Large intestine (tissue), 3 donors: ENCODE measurements around the gene PTPA. TPM values are rescaled to one million over a fixed set of nuclear protein-coding genes. Genes with fewer than 3 reads are reported as not detected.

ENCODE experiments used
- DNase-seq, 2 donors: peaks; one replicate each; pipeline versions ENCODE4 v3.0.0 to v3.0.0-alpha.2; 2013
- H3K27ac ChIP-seq: one replicate; pipeline ENCODE4 v1.5.1; 2013; ENCODE audit warnings: low read length
- H3K27me3 ChIP-seq: 2 replicates; pipeline ENCODE4 v1.6.1; 2013; ENCODE audit warnings: low read length; ENCODE audit not compliant: control insufficient read depth, insufficient read depth
- H3K36me3 ChIP-seq: 2 replicates; pipeline ENCODE4 v1.6.1; 2013; ENCODE audit warnings: low read length; ENCODE audit not compliant: control insufficient read depth, insufficient read depth
- H3K4me1 ChIP-seq: one replicate; pipeline ENCODE4 v1.6.1; 2013; ENCODE audit warnings: low read length; ENCODE audit not compliant: control insufficient read depth, insufficient read depth
- H3K4me3 ChIP-seq: one replicate; pipeline ENCODE4 v1.5.1; 2013; ENCODE audit warnings: low read length
- H3K9me3 ChIP-seq: one replicate; pipeline ENCODE4 v1.6.1; 2013; ENCODE audit warnings: mild to moderate bottlenecking, low read depth, low read length, moderate library complexity; ENCODE audit not compliant: control insufficient read depth
- whole genome bisulfite sequencing: methylation state at CpG from one replicate; pipeline ENCODE4 v1.1.5; 2013; ENCODE audit warnings: low lambda C conversion rate; ENCODE audit not compliant: insufficient coverage; 5-methylcytosine and 5-hydroxymethylcytosine counted together
- polyA plus RNA-seq: library from polyadenylated mRNA; unstranded; fragments of 120-200 nt; gene quantifications from one replicate; pipeline ENCODE4 v1.2.1, GENCODE V29; 2013

PTPA gene
- polyA plus RNA-seq, 1 donor = 70.1 TPM

- peak; percentile 99 to 100 for DNase-seq
- no peaks in the 10 kb centered on the region for H3K9me3 ChIP-seq
- H3K4me1 ChIP-seq = peaks cover 49% of the 10 kb centered on the region
- no CpG with 5 or more reads among the region's 70 CpGs for WGBS
- peaks cover 12% of the 10 kb centered on the region for H3K36me3 ChIP-seq
- H3K27me3 ChIP-seq = no peaks in the 10 kb centered on the region
- peak within 1 kb of the TSS; percentile 90 for H3K27ac ChIP-seq
- peak within 1 kb of the TSS; percentile 83 for H3K4me3 ChIP-seq
Measured at GRCh38 chr9:129080601-129081387, 30.4 kb upstream of the PTPA start, which contains the start of gene DOLPP1. DOLPP1 (plus strand) TSS chr9:129081111; CDS start chr9:129081132, 21 bp downstream.

DNA sequence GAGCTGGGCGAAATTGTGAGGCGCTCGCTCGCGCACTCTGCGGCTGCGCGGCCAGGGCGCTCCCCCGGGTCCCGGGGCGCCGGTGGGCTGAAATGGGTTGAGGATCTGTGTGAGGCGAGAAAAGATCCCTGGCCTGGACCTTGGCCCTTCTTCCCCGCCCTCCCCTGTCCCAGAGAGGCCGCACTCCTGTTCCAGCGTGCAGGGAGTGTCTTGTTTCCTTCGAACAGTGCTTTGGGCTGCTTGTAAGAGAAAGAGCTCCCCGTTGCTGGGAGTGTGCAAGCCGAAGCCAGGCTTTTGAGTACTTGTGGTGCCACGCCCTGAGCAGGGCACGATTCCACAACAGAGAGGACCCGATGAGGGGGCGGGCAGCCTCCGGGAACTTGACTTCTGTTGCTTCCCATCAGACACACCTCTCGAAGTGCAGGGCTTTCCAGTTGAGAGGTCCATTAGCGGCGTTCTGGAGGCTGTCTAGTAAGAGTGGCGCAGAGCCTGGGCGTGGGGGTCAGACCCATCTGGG, 29.8 kb upstream of the PTPA start:
- WGBS = no CpG with 5 or more reads among the region's 30 CpGs
- peak in 1 of 2 donors; percentile 73 for DNase-seq
- no peaks in the 10 kb centered on the region for H3K9me3 ChIP-seq
- H3K4me3 ChIP-seq = peak overlapping the region; percentile 83
- no peaks in the 10 kb centered on the region for H3K27me3 ChIP-seq
- H3K4me1 ChIP-seq = peaks cover 44% of the 10 kb centered on the region
- H3K27ac ChIP-seq = peak overlapping the region; percentile 90
- peaks cover 18% of the 10 kb centered on the region for H3K36me3 ChIP-seq

DNA sequence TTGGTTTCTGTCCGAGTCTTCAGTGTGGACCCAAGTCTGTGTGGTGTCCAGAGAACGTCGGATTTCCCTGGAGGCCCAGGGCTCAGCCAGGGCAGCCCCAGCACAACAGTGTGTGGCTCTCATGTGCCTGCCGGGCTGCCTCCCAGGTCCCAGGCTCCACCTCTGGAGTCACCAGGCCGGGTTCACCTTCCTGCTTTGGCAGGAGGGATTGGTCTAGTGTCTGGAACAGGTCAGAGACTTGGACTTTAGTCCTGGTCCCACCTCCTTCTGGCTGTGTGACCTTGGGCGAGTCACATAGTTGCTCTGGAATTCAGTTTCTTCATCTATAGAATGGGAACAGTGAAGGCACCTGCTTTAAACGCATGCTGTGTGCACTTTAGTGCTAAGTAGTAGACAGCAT, 27.1 kb upstream of the PTPA start:
- Histone ChIP-seq H3K4me1 (peaks cover 25% of the 10 kb centered on the region), H3K36me3 (peaks cover 38% of the 10 kb centered on the region), H3K4me3 (no peak overlapping the region), H3K27ac (no peak overlapping the region), H3K9me3 (no peaks in the 10 kb centered on the region), H3K27me3 (no peaks in the 10 kb centered on the region)
- no peak for DNase-seq
- no CpG with 5 or more reads among the region's 7 CpGs for WGBS

GRCh38 chr9:129089246-129089645, 22.0 kb upstream of the PTPA start:
- H3K9me3 ChIP-seq = no peaks in the 10 kb centered on the region
- no peak overlapping the region for H3K4me3 ChIP-seq
- H3K27ac ChIP-seq = no peak overlapping the region
- no peak for DNase-seq
- H3K27me3 ChIP-seq = no peaks in the 10 kb centered on the region
- no CpG with 5 or more reads among the region's 15 CpGs for WGBS
- H3K4me1 ChIP-seq = no peaks in the 10 kb centered on the region
- peaks cover 54% of the 10 kb centered on the region for H3K36me3 ChIP-seq

GRCh38 chr9:129093602-129094386, 17.4 kb upstream of the PTPA start:
- Histone ChIP-seq H3K4me1 (no peaks in the 10 kb centered on the region), H3K36me3 (peaks cover 53% of the 10 kb centered on the region), H3K27me3 (no peaks in the 10 kb centered on the region), H3K9me3 (no peaks in the 10 kb centered on the region), H3K27ac (no peak overlapping the region), H3K4me3 (no peak overlapping the region)
- DNase-seq = no peak
- WGBS = no CpG with 5 or more reads among the region's 20 CpGs

- WGBS = no CpG with 5 or more reads among the region's 13 CpGs
- Histone ChIP-seq H3K36me3 (peaks cover 46% of the 10 kb centered on the region), H3K4me1 (no peaks in the 10 kb centered on the region), H3K9me3 (no peaks in the 10 kb centered on the region), H3K4me3 (no peak overlapping the region), H3K27ac (no peak overlapping the region), H3K27me3 (no peaks in the 10 kb centered on the region)
- DNase-seq = no peak
Measured at GRCh38 chr9:129094387-129095169, 16.6 kb upstream of the PTPA start.

DNA sequence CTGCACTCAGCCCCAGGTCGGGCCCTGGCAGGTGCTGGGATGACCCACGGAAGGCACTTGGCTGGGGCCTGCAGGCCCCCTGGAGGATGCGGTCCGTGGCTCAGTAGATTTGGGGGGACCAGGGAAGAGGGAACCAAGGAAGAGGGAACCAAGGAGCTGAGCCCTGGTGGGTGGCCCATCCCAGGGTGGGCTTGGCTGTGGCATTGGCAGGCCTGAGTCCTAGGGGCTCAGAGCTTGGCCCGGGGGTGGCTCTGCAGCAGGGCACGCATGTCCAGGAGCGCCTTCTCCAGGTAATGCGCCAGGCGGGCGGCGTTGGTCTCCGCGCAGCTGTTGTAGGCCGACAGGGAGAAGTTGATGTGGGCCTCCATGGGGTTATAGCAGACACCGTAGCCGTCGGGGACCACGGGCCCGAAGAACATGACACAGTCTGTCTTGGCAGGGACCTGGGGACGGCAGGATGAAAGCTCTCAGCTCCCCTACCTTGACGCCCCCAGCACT, 16.0 kb upstream of the PTPA start:
- Histone ChIP-seq H3K4me1 (no peaks in the 10 kb centered on the region), H3K9me3 (no peaks in the 10 kb centered on the region), H3K27ac (no peak overlapping the region), H3K36me3 (peaks cover 45% of the 10 kb centered on the region), H3K4me3 (no peak overlapping the region), H3K27me3 (no peaks in the 10 kb centered on the region)
- DNase-seq = no peak
- WGBS = no CpG with 5 or more reads among the region's 21 CpGs

DNA sequence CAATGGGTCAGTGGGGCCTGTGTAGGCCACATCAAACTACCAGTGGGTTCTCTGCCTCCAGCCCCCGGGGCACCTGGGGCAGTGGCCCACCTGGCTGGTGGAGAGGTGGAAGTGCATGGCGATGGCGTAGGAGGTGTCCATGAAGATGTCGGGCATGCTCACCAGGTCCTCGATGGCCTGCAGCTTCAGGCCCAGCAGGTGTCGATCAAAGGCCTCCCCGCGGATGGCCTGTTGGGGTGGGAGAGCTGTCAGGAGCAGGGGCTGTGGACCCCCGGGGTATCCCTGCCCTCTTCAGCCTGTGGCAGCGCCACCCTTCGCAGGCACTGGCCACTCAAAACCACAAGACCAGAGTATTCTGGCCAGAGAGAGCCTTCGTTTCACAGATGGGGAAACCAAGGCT, 15.3 kb upstream of the PTPA start:
- Histone ChIP-seq H3K27ac (no peak overlapping the region), H3K27me3 (no peaks in the 10 kb centered on the region), H3K4me3 (no peak overlapping the region), H3K36me3 (peaks cover 43% of the 10 kb centered on the region), H3K9me3 (no peaks in the 10 kb centered on the region), H3K4me1 (no peaks in the 10 kb centered on the region)
- no peak for DNase-seq
- no CpG with 5 or more reads among the region's 12 CpGs for WGBS

- H3K4me3 ChIP-seq = no peak overlapping the region
- no peak overlapping the region for H3K27ac ChIP-seq
- H3K36me3 ChIP-seq = peaks cover 47% of the 10 kb centered on the region
- no peaks in the 10 kb centered on the region for H3K4me1 ChIP-seq
- H3K9me3 ChIP-seq = no peaks in the 10 kb centered on the region
- no CpG with 5 or more reads among the region's 16 CpGs for WGBS
- H3K27me3 ChIP-seq = no peaks in the 10 kb centered on the region
- DNase-seq = no peak
Measured at GRCh38 chr9:129097671-129098306, 13.4 kb upstream of the PTPA start.
